Smooth muscle cell (in vitro differentiated cells): Measurements from ENCODE around the gene DCDC2B. TPM values are rescaled to one million over a fixed set of nuclear protein-coding genes. Genes with fewer than 3 reads are reported as not detected.
A peak's percentile ranks its signal among the peaks of the same experiment; 100 is the strongest.

Source experiments
- DNase-seq: peaks from one replicate; lab custom pipeline; 2025; ENCODE audit not compliant: unreplicated experiment; lab: John Stamatoyannopoulos, UW
- H2AFZ ChIP-seq: fragments of 200-600 bp; sonication (generic); 2 replicates; pipeline ENCODE4 v1.6.0; 2016; ENCODE audit warnings: antibody characterized with exemption, low read depth, mild to moderate bottlenecking
- H3F3A ChIP-seq: fragments of 200-600 bp; sonication (generic); 2 replicates; pipeline ENCODE4 v1.6.0; 2017; ENCODE audit warnings: antibody characterized with exemption, low read depth
- H3K27ac ChIP-seq: fragments of 200-600 bp; sonication (generic); 2 replicates; pipeline ENCODE4 v1.5.1; 2016; ENCODE audit warnings: low read depth, mild to moderate bottlenecking
- H3K27me3 ChIP-seq: fragments of 200-600 bp; sonication (generic); 2 replicates; pipeline ENCODE4 v1.6.1; 2016; ENCODE audit warnings: low read depth, mild to moderate bottlenecking
- H3K36me3 ChIP-seq: fragments of 200-600 bp; sonication (generic); 2 replicates; pipeline ENCODE4 v1.5.1; 2016; ENCODE audit warnings: low read depth
- H3K4me1 ChIP-seq: fragments of 200-600 bp; sonication (generic); 2 replicates; pipeline ENCODE4 v1.5.1; 2016; ENCODE audit warnings: low read depth
- H3K4me2 ChIP-seq: fragments of 200-600 bp; sonication (generic); 2 replicates; pipeline ENCODE4 v1.6.0; 2016; ENCODE audit warnings: mild to moderate bottlenecking
- H3K4me3 ChIP-seq: fragments of 200-600 bp; sonication (generic); 2 replicates; pipeline ENCODE4 v1.5.1; 2016; ENCODE audit warnings: mild to moderate bottlenecking
- H3K79me2 ChIP-seq: fragments of 200-600 bp; sonication (generic); 2 replicates; pipeline ENCODE4 v1.6.0; 2016; ENCODE audit warnings: low read depth, mild to moderate bottlenecking
- H3K9ac ChIP-seq: fragments of 200-600 bp; sonication (generic); 2 replicates; pipeline ENCODE4 v1.6.0; 2016; ENCODE audit warnings: low read depth
- H3K9me3 ChIP-seq: fragments of 200-600 bp; sonication (generic); replicated peaks from 2 replicates; pipeline ENCODE4 v1.5.1; 2016; ENCODE audit warnings: low read depth
- H4K20me1 ChIP-seq: fragments of 200-600 bp; sonication (generic); 2 replicates; pipeline ENCODE4 v1.6.0; 2016; ENCODE audit warnings: low read depth
- WGBS: methylation state at CpG from one replicate; pipeline ENCODE4 v1.1.7; 2016; ENCODE audit warnings: low lambda C conversion rate; 5-methylcytosine and 5-hydroxymethylcytosine counted together
- polyA plus RNA-seq: library from polyadenylated mRNA; unstranded; fragments of >200 nt; fragmentation: Nextera tagmentation; extraction: Ambion mirVana; gene quantifications from 2 replicates; pipeline ENCODE4 v1.2.1, GENCODE V29; 2016
- total RNA-seq: library from RNA; depleted of rRNA; stranded (reverse); fragments of >200 nt; gene quantifications from 2 replicates; pipeline ENCODE4 v1.2.3, GENCODE V29; 2014
- TF ChIP-seq, protein P1 (sequence below): fragments of 200-600 bp; sonication (generic); IDR thresholded peaks from 2 replicates; pipeline ENCODE4 v1.5.1; 2017; ENCODE audit warnings: borderline replicate concordance, mild to moderate bottlenecking, antibody characterized with exemption; ENCODE audit not compliant: insufficient read depth, poor library complexity, severe bottlenecking

DCDC2B gene
- total and polyA plus RNA-seq, 2 experiments from 2014 or later: not detected

DNA sequence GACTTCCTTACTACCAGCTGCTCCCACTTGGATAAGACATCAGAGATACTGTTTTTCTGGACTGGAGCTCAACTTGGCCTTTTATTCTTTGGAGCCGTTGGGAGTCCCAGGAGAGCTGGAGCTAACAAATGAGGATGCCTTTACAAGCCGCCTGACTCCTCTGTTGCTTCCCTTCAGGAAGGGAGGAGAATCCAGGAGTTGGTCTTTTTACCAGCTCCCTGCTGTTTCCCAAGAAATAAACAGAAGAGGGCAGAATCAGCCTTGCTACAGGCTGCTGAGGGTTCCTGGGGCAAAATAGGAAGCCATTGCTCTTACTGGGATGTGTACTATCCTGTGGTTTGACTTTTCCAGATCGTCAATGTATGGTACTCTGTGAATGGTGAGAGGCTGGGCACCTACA is 14.8 kb downstream of the DCDC2B start:
- H3K4me2 ChIP-seq: peak overlapping the region; percentile 91
- no peaks in the 10 kb centered on the region for H4K20me1 ChIP-seq
- no peaks in the 10 kb centered on the region for H3K9me3 ChIP-seq
- H3K4me1 ChIP-seq: peaks cover 15% of the 10 kb centered on the region
- H3K27ac ChIP-seq: peak overlapping the region; percentile 95
- H3F3A ChIP-seq: no peaks in the 10 kb centered on the region
- H3K27me3 ChIP-seq: no peaks in the 10 kb centered on the region
- DNase-seq: no peak
- peaks cover 45% of the 10 kb centered on the region for H3K79me2 ChIP-seq
- TF ChIP-seq, protein P1, sequence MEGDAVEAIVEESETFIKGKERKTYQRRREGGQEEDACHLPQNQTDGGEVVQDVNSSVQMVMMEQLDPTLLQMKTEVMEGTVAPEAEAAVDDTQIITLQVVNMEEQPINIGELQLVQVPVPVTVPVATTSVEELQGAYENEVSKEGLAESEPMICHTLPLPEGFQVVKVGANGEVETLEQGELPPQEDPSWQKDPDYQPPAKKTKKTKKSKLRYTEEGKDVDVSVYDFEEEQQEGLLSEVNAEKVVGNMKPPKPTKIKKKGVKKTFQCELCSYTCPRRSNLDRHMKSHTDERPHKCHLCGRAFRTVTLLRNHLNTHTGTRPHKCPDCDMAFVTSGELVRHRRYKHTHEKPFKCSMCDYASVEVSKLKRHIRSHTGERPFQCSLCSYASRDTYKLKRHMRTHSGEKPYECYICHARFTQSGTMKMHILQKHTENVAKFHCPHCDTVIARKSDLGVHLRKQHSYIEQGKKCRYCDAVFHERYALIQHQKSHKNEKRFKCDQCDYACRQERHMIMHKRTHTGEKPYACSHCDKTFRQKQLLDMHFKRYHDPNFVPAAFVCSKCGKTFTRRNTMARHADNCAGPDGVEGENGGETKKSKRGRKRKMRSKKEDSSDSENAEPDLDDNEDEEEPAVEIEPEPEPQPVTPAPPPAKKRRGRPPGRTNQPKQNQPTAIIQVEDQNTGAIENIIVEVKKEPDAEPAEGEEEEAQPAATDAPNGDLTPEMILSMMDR: no peak
- no peak overlapping the region for H3K9ac ChIP-seq
- no peak overlapping the region for H2AFZ ChIP-seq
- H3K36me3 ChIP-seq: peaks cover 7% of the 10 kb centered on the region
- H3K4me3 ChIP-seq: no peak overlapping the region
- 96% methylated on average over 3 of the region's 3 CpGs for WGBS

GRCh38 chr1:32224285-32224684 is 15.4 kb downstream of the DCDC2B start:
- Histone ChIP-seq H4K20me1 (no peaks in the 10 kb centered on the region), H3F3A (no peaks in the 10 kb centered on the region), H3K27me3 (no peaks in the 10 kb centered on the region), H3K4me2 (no peak overlapping the region), H3K9ac (no peak overlapping the region), H3K27ac (no peak overlapping the region), H2AFZ (no peak overlapping the region), H3K9me3 (no peaks in the 10 kb centered on the region), H3K36me3 (peaks cover 7% of the 10 kb centered on the region), H3K79me2 (peaks cover 45% of the 10 kb centered on the region), H3K4me1 (peaks cover 15% of the 10 kb centered on the region), H3K4me3 (no peak overlapping the region)
- 98% methylated on average over 4 of the region's 4 CpGs for WGBS
- no peak for DNase-seq
- TF ChIP-seq, protein P1: no peak

DNA sequence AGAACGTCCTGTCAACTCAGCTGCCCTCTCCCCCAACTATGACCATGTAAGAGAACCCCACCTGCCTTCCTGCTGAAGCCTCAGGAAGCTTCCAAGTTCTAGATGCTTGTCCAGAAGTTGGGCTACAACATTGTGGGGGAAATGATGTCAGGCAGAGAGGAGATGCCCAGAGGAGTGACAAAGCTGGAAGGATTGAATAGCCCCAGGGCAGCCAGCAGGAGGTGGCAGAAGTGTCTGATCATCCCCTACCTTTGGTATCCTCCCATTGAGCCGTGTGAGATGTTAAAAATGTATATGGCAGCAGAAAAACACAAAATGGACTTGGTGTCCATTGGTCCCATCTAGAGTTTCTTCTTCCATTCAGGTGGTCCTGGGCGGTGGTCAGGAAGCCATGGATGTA is 19.9 kb downstream of the DCDC2B start:
- Histone ChIP-seq H3K27me3 (no peaks in the 10 kb centered on the region), H4K20me1 (no peaks in the 10 kb centered on the region), H3K27ac (no peak overlapping the region), H3K9me3 (no peaks in the 10 kb centered on the region), H3F3A (no peaks in the 10 kb centered on the region), H3K4me1 (no peaks in the 10 kb centered on the region), H3K79me2 (peaks cover 3% of the 10 kb centered on the region), H3K4me2 (no peak overlapping the region), H3K9ac (no peak overlapping the region), H3K36me3 (peaks cover 7% of the 10 kb centered on the region), H3K4me3 (no peak overlapping the region), H2AFZ (no peak overlapping the region)
- no peak for DNase-seq
- WGBS: 95% methylated on average over 3 of the region's 3 CpGs
- TF ChIP-seq, protein P1: no peak

DNA sequence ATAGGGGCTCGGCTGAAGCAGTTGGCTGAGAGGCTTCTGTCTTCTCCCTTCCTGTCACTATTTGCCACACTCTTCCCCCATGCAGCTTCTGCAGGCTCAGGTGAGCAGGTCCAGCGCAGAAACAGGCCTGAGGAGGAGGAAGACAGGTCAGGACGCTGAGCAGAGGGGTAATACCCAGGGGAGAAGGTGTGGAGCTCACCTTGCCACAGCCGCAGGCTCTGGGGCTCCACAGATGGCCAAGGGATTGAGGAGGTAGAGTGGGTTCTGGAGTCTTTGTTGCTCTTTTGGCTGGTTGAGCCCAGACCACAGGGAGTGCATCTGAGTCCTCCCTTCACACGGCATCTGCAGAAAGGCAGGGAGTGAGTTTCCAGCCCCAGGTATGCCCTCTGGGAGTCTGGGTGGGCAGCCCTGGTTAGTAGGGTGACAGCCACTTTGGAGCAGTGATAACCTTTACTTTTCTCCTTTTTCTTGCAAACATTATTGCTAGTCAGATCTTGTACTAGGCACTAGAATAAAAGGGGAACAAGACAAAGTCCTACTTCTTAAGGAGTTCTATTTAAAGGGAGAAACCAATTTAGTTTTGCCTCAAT is 23.0 kb downstream of the DCDC2B start:
- no peak overlapping the region for H3K4me3 ChIP-seq
- no peak overlapping the region for H3K4me2 ChIP-seq
- WGBS: 97% methylated on average over 5 of the region's 5 CpGs
- H3K4me1 ChIP-seq: no peaks in the 10 kb centered on the region
- H3K27me3 ChIP-seq: no peaks in the 10 kb centered on the region
- H3K27ac ChIP-seq: no peak overlapping the region
- no peak overlapping the region for H2AFZ ChIP-seq
- peaks cover 13% of the 10 kb centered on the region for H3F3A ChIP-seq
- no peak for DNase-seq
- H3K9me3 ChIP-seq: no peaks in the 10 kb centered on the region
- H3K36me3 ChIP-seq: peaks cover 7% of the 10 kb centered on the region
- no peaks in the 10 kb centered on the region for H4K20me1 ChIP-seq
- no peak overlapping the region for H3K9ac ChIP-seq
- no peaks in the 10 kb centered on the region for H3K79me2 ChIP-seq
- TF ChIP-seq, protein P1: no peak
